ENCODE measurements around the gene VWA3A. TPM values are rescaled to one million over a fixed set of nuclear protein-coding genes. Genes with fewer than 3 reads are reported as not detected.

The VWA3A gene
- total RNA-seq, 4 donors from 2014 or later = 0.35 to 0.40 TPM; not detected in 2

DNA sequence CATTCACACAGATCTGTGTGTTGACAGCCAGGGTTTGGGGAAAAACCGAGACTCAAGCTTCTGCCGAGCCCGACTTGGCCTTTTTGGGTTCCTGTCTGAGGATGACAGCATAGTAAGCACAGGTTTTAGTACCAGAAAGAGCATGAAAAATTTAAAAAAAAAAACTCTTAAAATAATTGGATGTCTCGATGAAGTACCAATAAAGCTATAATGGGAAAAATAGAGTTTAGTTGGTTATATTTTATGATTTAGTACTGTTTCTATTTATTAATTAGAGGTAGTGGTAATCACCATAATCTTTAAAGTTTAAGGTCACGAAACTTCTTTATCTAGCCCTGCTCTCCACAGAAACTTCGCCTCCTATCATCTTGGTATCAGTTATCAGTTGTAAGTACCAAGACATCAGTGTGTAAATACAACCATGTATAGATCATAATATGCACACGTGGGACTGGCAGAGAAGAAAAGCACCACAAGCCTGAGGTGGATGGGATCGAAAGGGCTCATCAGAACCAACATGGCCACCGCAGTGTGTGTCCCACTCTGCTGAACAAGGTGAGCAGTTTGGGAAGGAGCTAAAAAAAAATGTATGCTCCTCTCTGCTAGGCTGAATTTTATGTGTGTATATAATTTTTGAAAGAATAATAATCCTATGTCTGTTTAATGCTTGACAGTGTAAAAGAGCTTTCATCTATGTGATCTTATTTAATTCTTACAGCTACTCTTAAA is 99.4 kb downstream of the VWA3A start:
- Histone ChIP-seq H3K36me3 (no peaks in the 10 kb centered on the region), H3K27me3 (no peaks in the 10 kb centered on the region), H3K4me1 (peaks cover 0 to 58% (median 11%) of the 10 kb centered on the region in 3 donors), H3K9me3 (no peaks in the 10 kb centered on the region), H3K4me3 (peak overlapping the region; percentile 19 to 87), H3K27ac (peak overlapping the region; percentile 67 to 98 (median 93))
- no peak for TF ChIP-seq EP300 (IDR thresholded peaks at IDR 0.05)
- no peak for TF ChIP-seq POLR2AphosphoS5 (IDR thresholded peaks at IDR 0.05)
- 5 to 9% methylated on average over 7 to 9 of the region's 9 CpGs for WGBS, 2 donors (ENCODE audit: low coverage in 1 of 2)
- ATAC-seq = no peak

DNA sequence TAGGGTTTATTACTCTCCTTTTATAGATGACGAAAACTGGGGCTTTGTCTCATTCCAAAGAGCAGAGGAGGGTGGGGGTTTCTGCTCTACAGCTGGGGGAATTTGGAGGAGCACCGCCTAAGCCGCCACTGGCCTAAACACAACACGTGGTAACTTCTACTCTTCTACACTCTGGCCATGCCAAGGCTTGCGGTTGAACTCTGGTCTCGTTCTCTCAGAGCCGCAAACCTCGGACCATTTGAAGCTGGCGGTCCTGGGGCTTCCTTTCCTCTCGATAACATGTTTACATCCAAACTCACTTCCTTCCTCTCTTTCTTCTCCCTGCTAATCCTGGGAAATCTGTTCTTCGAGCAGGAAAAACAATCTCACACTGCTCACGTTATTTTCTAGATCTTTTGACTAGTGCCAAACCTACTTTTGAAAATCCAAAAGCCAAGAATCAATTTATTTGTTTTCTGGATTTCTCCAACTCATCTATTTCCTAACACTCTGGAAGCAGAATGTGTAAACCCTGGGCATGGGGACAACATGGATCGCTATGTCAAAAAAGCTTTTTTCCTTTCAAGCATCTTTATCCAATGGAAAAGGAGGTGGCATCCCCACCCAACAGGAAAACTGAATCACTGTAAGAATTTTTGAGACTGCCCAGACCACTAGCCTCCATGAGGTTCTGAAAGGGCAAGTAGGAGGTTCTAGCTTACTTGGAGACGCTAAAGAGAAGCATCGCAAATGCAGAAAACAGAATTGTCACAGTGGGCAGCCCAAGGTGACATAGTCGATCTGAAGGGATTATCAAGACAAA is 100.1 kb downstream of the VWA3A start:
- TF ChIP-seq EP300 (IDR thresholded peaks at IDR 0.05) = no peak
- no peak for TF ChIP-seq POLR2A (IDR thresholded peaks at IDR 0.05)
- peak; percentile 4 for TF ChIP-seq POLR2AphosphoS5 (IDR thresholded peaks at IDR 0.05)
- TF ChIP-seq, protein P1, sequence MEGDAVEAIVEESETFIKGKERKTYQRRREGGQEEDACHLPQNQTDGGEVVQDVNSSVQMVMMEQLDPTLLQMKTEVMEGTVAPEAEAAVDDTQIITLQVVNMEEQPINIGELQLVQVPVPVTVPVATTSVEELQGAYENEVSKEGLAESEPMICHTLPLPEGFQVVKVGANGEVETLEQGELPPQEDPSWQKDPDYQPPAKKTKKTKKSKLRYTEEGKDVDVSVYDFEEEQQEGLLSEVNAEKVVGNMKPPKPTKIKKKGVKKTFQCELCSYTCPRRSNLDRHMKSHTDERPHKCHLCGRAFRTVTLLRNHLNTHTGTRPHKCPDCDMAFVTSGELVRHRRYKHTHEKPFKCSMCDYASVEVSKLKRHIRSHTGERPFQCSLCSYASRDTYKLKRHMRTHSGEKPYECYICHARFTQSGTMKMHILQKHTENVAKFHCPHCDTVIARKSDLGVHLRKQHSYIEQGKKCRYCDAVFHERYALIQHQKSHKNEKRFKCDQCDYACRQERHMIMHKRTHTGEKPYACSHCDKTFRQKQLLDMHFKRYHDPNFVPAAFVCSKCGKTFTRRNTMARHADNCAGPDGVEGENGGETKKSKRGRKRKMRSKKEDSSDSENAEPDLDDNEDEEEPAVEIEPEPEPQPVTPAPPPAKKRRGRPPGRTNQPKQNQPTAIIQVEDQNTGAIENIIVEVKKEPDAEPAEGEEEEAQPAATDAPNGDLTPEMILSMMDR (IDR thresholded peaks at IDR 0.05) = no peak
- peaks cover 0 to 58% (median 11%) of the 10 kb centered on the region in 3 donors for H3K4me1 ChIP-seq
- 14 to 18% methylated on average over 14 to 15 of the region's 16 CpGs for whole genome bisulfite sequencing, 2 donors (ENCODE audit: low coverage in 1 of 2)

GRCh38 chr16:22193063-22193411 is 100.7 kb downstream of the VWA3A start:
- H3K27ac ChIP-seq = peak overlapping the region; percentile 67 to 98 (median 93)
- H3K9me3 ChIP-seq = no peaks in the 10 kb centered on the region
- no peaks in the 10 kb centered on the region for H3K36me3 ChIP-seq
- H3K27me3 ChIP-seq = no peaks in the 10 kb centered on the region
- WGBS, 2 donors (ENCODE audit: low coverage in 1 of 2) = 87 to 100% methylated on average over 2 of the region's 2 CpGs
- H3K4me3 ChIP-seq = no peak overlapping the region
- no peak for ATAC-seq
- TF ChIP-seq POLR2A (IDR thresholded peaks at IDR 0.05) = no peak
- TF ChIP-seq, protein P1 (IDR thresholded peaks at IDR 0.05) = no peak
- no peak for TF ChIP-seq EP300 (IDR thresholded peaks at IDR 0.05)
- TF ChIP-seq POLR2AphosphoS5 (IDR thresholded peaks at IDR 0.05) = no peak
- H3K4me1 ChIP-seq = peaks cover 0 to 58% (median 11%) of the 10 kb centered on the region in 3 donors

More for the DNA sequence above, 100.1 kb downstream of the VWA3A start:
- H3K4me3 ChIP-seq = peak overlapping the region; percentile 19 to 87
- no peaks in the 10 kb centered on the region for H3K27me3 ChIP-seq
- H3K9me3 ChIP-seq = no peaks in the 10 kb centered on the region
- peak overlapping the region; percentile 67 to 98 (median 93) for H3K27ac ChIP-seq
- H3K36me3 ChIP-seq = no peaks in the 10 kb centered on the region
- peak; percentile 27 for ATAC-seq

DNA sequence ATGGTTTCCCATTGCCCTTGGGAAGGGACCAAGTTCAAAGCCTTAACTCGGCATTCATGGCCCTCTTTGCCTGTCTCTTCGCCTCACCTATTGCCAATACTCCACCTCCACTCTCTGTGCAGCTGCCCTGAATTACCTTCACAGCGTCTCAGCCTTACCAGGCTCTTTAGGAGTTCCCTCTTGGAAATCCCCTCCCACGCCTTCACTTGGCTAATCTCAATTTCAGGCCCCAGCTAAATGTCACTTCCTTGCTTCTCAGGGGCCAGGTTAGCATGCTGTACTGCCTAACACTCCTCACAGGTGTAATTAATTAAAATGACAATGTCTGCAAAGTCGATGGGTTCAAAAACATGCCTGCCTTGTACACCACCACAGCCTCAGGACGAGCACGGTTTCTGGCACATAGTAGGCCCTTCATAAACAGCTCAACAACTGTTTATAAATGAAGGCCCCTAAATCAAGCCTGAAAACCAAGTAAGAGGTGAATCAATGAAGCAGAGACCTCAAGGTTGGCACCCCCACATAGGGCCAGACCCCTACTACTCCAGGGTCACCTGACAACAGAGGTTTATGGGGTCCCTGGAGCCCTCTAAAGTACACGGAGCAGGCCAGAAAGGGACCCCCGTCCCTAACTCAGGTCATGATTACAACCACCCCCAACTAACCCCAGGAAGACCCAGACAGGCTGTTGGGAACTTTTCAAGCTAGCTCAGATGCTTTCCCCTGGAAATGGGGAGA is 102.5 kb downstream of the VWA3A start:
- H3K36me3 ChIP-seq = no peaks in the 10 kb centered on the region
- 81 to 83% methylated on average over 2 to 6 of the region's 9 CpGs for WGBS, 2 donors (ENCODE audit: low coverage in 1 of 2)
- no peaks in the 10 kb centered on the region for H3K9me3 ChIP-seq
- peak overlapping the region; percentile 76 to 95 (median 84) for H3K27ac ChIP-seq
- no peak for TF ChIP-seq EP300 (IDR thresholded peaks at IDR 0.05)
- no peak for TF ChIP-seq POLR2AphosphoS5 (IDR thresholded peaks at IDR 0.05)
- no peak for TF ChIP-seq POLR2A (IDR thresholded peaks at IDR 0.05)
- TF ChIP-seq, protein P1 (IDR thresholded peaks at IDR 0.05) = no peak
- no peak for ATAC-seq
- H3K4me3 ChIP-seq = no peak overlapping the region
- H3K4me1 ChIP-seq = peaks cover 0 to 56% (median 9%) of the 10 kb centered on the region in 3 donors
- no peaks in the 10 kb centered on the region for H3K27me3 ChIP-seq

- Histone ChIP-seq H3K36me3 (no peaks in the 10 kb centered on the region), H3K4me1 (peaks cover 0 to 57% (median 7%) of the 10 kb centered on the region in 3 donors), H3K9me3 (no peaks in the 10 kb centered on the region), H3K27me3 (no peaks in the 10 kb centered on the region), H3K4me3 (peak overlapping the region in 1 of 2 donors; percentile 57), H3K27ac (peak overlapping the region; percentile 76 to 95 (median 84))
- no peak for TF ChIP-seq POLR2A (IDR thresholded peaks at IDR 0.05)
- no peak for TF ChIP-seq EP300 (IDR thresholded peaks at IDR 0.05)
- no peak for TF ChIP-seq POLR2AphosphoS5 (IDR thresholded peaks at IDR 0.05)
- TF ChIP-seq, protein P1 (IDR thresholded peaks at IDR 0.05) = no peak
- no peak for ATAC-seq
These were observed 103.0 kb downstream of the VWA3A start for GRCh38 chr16:22195445-22195694.

Data from gastroesophageal sphincter (tissue), 4 donors.